HepG2 (cell line): ENCODE data around the gene CYP4A22. TPM values are rescaled to one million over a fixed set of nuclear protein-coding genes. Genes with fewer than 3 reads are reported as not detected.

Source experiments
- ATAC-seq: fragments of 200-7000 bp; cut with Tn5 transposase; 3 replicates; pipeline ENCODE4 v1.9.1; 2020; ENCODE audit warnings: mild to moderate bottlenecking, moderate library complexity
- BruUV-seq: library from RNA; stranded (reverse); fragments of 400-500 nt; replicated peaks from 2 replicates; lab custom pipeline; 2021; lab: Mats Ljungman, UMichigan
- CTCF ChIA-PET: fragments of 300-600 bp; formaldehyde crosslinking; extraction: SDS; loops from one replicate; lab custom pipeline; 2021; ENCODE audit warnings: low total read pairs, inconsistent platforms, low intra/inter-chr PET ratio; lab: Yijun Ruan, JAX
- POLR2A ChIA-PET: fragments of 350-600 bp; sonication (Branson Sonifier 250); formaldehyde crosslinking; loops from one replicate; lab custom pipeline; 2020; ENCODE audit warnings: antibody characterized with exemption, inconsistent platforms; lab: Yijun Ruan, JAX
- DNase-seq: peaks from one replicate; pipeline ENCODE4 v3.0.0-alpha.2; 2015; ENCODE audit warnings: low spot score
- FAIRE-seq: peaks from 3 replicates; lab custom pipeline; 2011; peaks lifted over from hg19 to GRCh38; lab: Jason Lieb, UNC
- H2AFZ ChIP-seq: one replicate; pipeline ENCODE4 v1.6.1; 2011; ENCODE audit warnings: low read length, inconsistent platforms
- H3K27ac ChIP-seq: fragments of 300-600 bp; 3 replicates; pipeline ENCODE4 v1.8.0; 2011; ENCODE audit warnings: mixed run types, mild to moderate bottlenecking, mixed read lengths, low read length, inconsistent platforms; ENCODE audit not compliant: insufficient read depth; ENCODE audit errors: extremely low read length
- H3K27me3 ChIP-seq, 2 experiments: fragments of 200-600 bp in 1 of 2; 2 replicates in 1 of 2; 3 replicates in 1 of 2; pipeline versions ENCODE4 v1.6.0 to v1.8.0; 2011; ENCODE audit warnings: low read length in 2 of 2, mild to moderate bottlenecking in 2 of 2, moderate library complexity in 2 of 2, inconsistent platforms in 1 of 2; ENCODE audit not compliant: insufficient read depth in 2 of 2, control insufficient read depth in 1 of 2
- H3K36me3 ChIP-seq, 2 experiments: fragments of 200-600 bp in 1 of 2; replicated peaks in 1 of 2; 2 replicates in 1 of 2; 3 replicates in 1 of 2; pipeline versions ENCODE4 v1.5.1 to v1.8.0; 2011; ENCODE audit warnings: low read length in 2 of 2, inconsistent platforms in 1 of 2; ENCODE audit not compliant: insufficient read depth in 2 of 2, control insufficient read depth in 1 of 2
- H3K4me1 ChIP-seq: 2 replicates; pipeline ENCODE4 v1.5.1; 2012; ENCODE audit warnings: low read length, inconsistent platforms; ENCODE audit not compliant: insufficient read depth
- H3K4me2 ChIP-seq: 2 replicates; pipeline ENCODE4 v1.6.0; 2011; ENCODE audit warnings: low read depth, low read length, inconsistent platforms
- H3K4me3 ChIP-seq, 3 experiments: fragments of 200-600 bp in 1 of 3; sonication (generic), shearing (Covaris generic) in 1 of 3; replicated peaks in 1 of 3; 2 replicates each; pipeline ENCODE4 v1.5.1; 2011 to 2016; ENCODE audit warnings: low read length in 3 of 3, inconsistent platforms in 2 of 3, low read depth in 2 of 3, mild to moderate bottlenecking in 2 of 3, control low read depth in 1 of 3, mixed read lengths in 1 of 3; ENCODE audit not compliant: insufficient read depth in 1 of 3
- H3K79me2 ChIP-seq: one replicate; pipeline ENCODE4 v1.6.1; 2011; ENCODE audit warnings: low read length, inconsistent platforms; ENCODE audit not compliant: insufficient read depth
- H3K9ac ChIP-seq: 2 replicates; pipeline ENCODE4 v1.6.0; 2011; ENCODE audit warnings: mild to moderate bottlenecking, low read depth, low read length, inconsistent platforms; ENCODE audit not compliant: insufficient read depth
- H3K9me3 ChIP-seq: 2 replicates; pipeline ENCODE4 v1.5.1; 2012; ENCODE audit warnings: mild to moderate bottlenecking, low read length
- H4K20me1 ChIP-seq: 2 replicates; pipeline ENCODE4 v1.6.0; 2011; ENCODE audit warnings: inconsistent platforms, mild to moderate bottlenecking, low read length, moderate library complexity; ENCODE audit not compliant: insufficient read depth
- ARID5B ChIP-seq: IDR thresholded peaks from 2 replicates; pipeline ENCODE4 v1.4.0; 2020; ENCODE audit warnings: mild to moderate bottlenecking, missing genetic modification reagents
- DZIP1 ChIP-seq: sonication (generic); formaldehyde crosslinking; IDR thresholded peaks from 2 replicates; pipeline ENCODE4 v1.5.0; 2020; ENCODE audit warnings: mild to moderate bottlenecking, missing genetic modification reagents
- ETV5 ChIP-seq: IDR thresholded peaks from 2 replicates; pipeline ENCODE4 v1.6.1; 2018; ENCODE audit warnings: missing biosample characterization, missing genetic modification reagents, inconsistent platforms, borderline replicate concordance
- FOSL2 ChIP-seq: sonication (generic); formaldehyde crosslinking; IDR thresholded peaks from 2 replicates; pipeline ENCODE4 v1.4.0; 2020; ENCODE audit warnings: missing genetic modification reagents
- HNF4G ChIP-seq, 2 experiments: sonication (generic) in 1 of 2; formaldehyde crosslinking in 1 of 2; IDR thresholded peaks; 2 replicates each; pipeline versions ENCODE4 v1.4.0 to v1.6.1; 2011 to 2020; ENCODE audit warnings: borderline replicate concordance in 2 of 2, low read depth in 2 of 2, mild to moderate bottlenecking in 2 of 2, low read length in 1 of 2, missing genetic modification reagents in 1 of 2, moderate library complexity in 1 of 2
- MXI1 ChIP-seq: IDR thresholded peaks from 3 replicates; pipeline ENCODE4 v1.6.1; 2012; ENCODE audit warnings: low read depth, low read length, inconsistent platforms, borderline replicate concordance
- NKX3-1 ChIP-seq: sonication (generic); formaldehyde crosslinking; IDR thresholded peaks from 2 replicates; pipeline ENCODE4 v1.5.0; 2020; ENCODE audit warnings: missing genetic modification reagents
- SIN3B ChIP-seq: fragments of 150-350 bp; IDR thresholded peaks from 2 replicates; pipeline ENCODE4 v1.6.1; 2014; ENCODE audit warnings: low read length
- ZBTB10 ChIP-seq: sonication (generic); formaldehyde crosslinking; IDR thresholded peaks from 2 replicates; pipeline ENCODE4 v1.4.0; 2020; ENCODE audit warnings: missing genetic modification reagents, borderline replicate concordance
- ZNF224 ChIP-seq: sonication (generic); formaldehyde crosslinking; IDR thresholded peaks from 2 replicates; pipeline ENCODE4 v1.5.0; 2020; ENCODE audit warnings: mild to moderate bottlenecking, missing genetic modification reagents
- ZNF674 ChIP-seq: sonication (generic); formaldehyde crosslinking; IDR thresholded peaks from 2 replicates; pipeline ENCODE4 v1.5.0; 2020; ENCODE audit warnings: low read depth, mild to moderate bottlenecking, missing genetic modification reagents
- ZNF816 ChIP-seq: sonication (generic); formaldehyde crosslinking; IDR thresholded peaks from 2 replicates; pipeline ENCODE4 v1.8.0; 2022; ENCODE audit warnings: missing genetic modification reagents, mild to moderate bottlenecking, borderline replicate concordance
- ZNF891 ChIP-seq: sonication (generic); formaldehyde crosslinking; IDR thresholded peaks from 2 replicates; pipeline ENCODE4 v1.5.0; 2020; ENCODE audit warnings: mild to moderate bottlenecking, missing genetic modification reagents
- WGBS: methylation state at CpG from one replicate; pipeline ENCODE4 v1.1.6; 2017; ENCODE audit warnings: low lambda C conversion rate; 5-methylcytosine and 5-hydroxymethylcytosine counted together
- in situ Hi-C: cut with HindIII; loops from 2 replicates; pipeline ENCODE4 v1.10.0; 2017; ENCODE audit warnings: low pct_unique_long_range_greater_than_20kb; ENCODE audit not compliant: extremely low pct_ligation_motif_present
- intact Hi-C: fragments of 100-400 bp; cut with micrococcal nuclease; formaldehyde crosslinking; loops from one replicate; pipeline ENCODE4 v1.10.0; 2022; ENCODE audit not compliant: unreplicated experiment
- polyA plus RNA-seq, 8 experiments: library from polyadenylated mRNA; depleted of rRNA in 3 of 8; stranded (reverse) in 7 of 8; unstranded in 1 of 8; fragments of >200 nt; fragmentation: Illumina TruSeq in 4 of 8; extraction: Trizol in 4 of 8; gene quantifications; 2 replicates each; pipeline versions ENCODE4 v1.2.1 to v1.2.3, GENCODE V29; 2011 to 2016; ENCODE audit warnings: low read depth in 4 of 8, missing spikeins in 1 of 8, mixed read lengths in 1 of 8; ENCODE audit not compliant: insufficient read depth in 1 of 8
- total RNA-seq, 5 experiments: library from RNA; depleted of rRNA; stranded (reverse); fragments of >200 nt; fragmentation: Illumina TruSeq; extraction: Trizol; gene quantifications; 2 replicates each; pipeline ENCODE4 v1.2.3, GENCODE V29; 2016; ENCODE audit warnings: low read depth in 1 of 5

CYP4A22 gene
- total and polyA plus RNA-seq, 2 of the 13 experiments (the other 11 are each of a cell fraction or from before 2014, with no cell fraction given): not detected

GRCh38 chr1:47187926-47188250, 50.6 kb downstream of the CYP4A22 start:
- H4K20me1 ChIP-seq: no peaks in the 10 kb centered on the region
- ChIA-PET CTCF (no interaction called here), POLR2A (interaction anchor here (8.3 kb wide), 1 partner anchor 7 kb away, joined by 168 read pairs; no protein-coding TSS in a partner anchor)
- TF ChIP-seq ZNF816 (CRISPR knock-in tag): no peak
- no peak for TF ChIP-seq FOSL2 (CRISPR knock-in tag)
- peak; percentile 24; the same call in 1 of the 2 replicates for TF ChIP-seq DZIP1 (CRISPR knock-in tag)
- 0 out of 2 replicates have a peak, but pooled peaks have one; percentile 36 for TF ChIP-seq ZNF224 (CRISPR knock-in tag)
- TF ChIP-seq ZNF674 (CRISPR knock-in tag): no peak
- no peak for TF ChIP-seq HNF4G (IDR thresholded peaks at IDR 0.05; ENCODE audit: borderline replicate concordance, low read depth, low read length)
- 0 out of 2 replicates have a peak, but pooled peaks have one; percentile 1 for TF ChIP-seq HNF4G (CRISPR knock-in tag; IDR thresholded peaks at IDR 0.05; ENCODE audit: borderline replicate concordance, low read depth)
- no peak for TF ChIP-seq NKX3-1 (CRISPR knock-in tag)
- no peak for TF ChIP-seq ARID5B (CRISPR knock-in tag)
- 0 out of 2 replicates have a peak, but pooled peaks have one; percentile 52 for TF ChIP-seq ZBTB10
- TF ChIP-seq ZNF891 (CRISPR knock-in tag): 0 out of 2 replicates have a peak, but pooled peaks have one; percentile 30
- TF ChIP-seq ETV5 (CRISPR knock-in tag): no peak
- no peak for TF ChIP-seq MXI1
- TF ChIP-seq SIN3B: no peak
- no peaks in the 10 kb centered on the region for H3K79me2 ChIP-seq
- ATAC-seq: no peak
- no peak for FAIRE-seq
- no peaks in the 10 kb centered on the region for H3K9me3 ChIP-seq
- no TSS peak for BruUV-seq
- no peak for DNase-seq
- in situ Hi-C loops: loop anchor here (25.0 kb wide), 1 partner anchor 524 kb away; no protein-coding TSS in a partner anchor
- H2AFZ ChIP-seq: no peak overlapping the region
- intact Hi-C loops: no loop called here
- peaks cover 87% of the 10 kb centered on the region for H3K4me1 ChIP-seq
- no peak overlapping the region for H3K27ac ChIP-seq
- peak overlapping the region in 1 of 3 experiments; percentile 31; a peak in 1 of 6 replicates for H3K4me3 ChIP-seq
- no peaks in the 10 kb centered on the region for H3K27me3 ChIP-seq
- H3K36me3 ChIP-seq: no peaks in the 10 kb centered on the region
- WGBS: 83% methylated on average over 2 of the region's 2 CpGs
- H3K9ac ChIP-seq: peak overlapping the region; percentile 39; the same call in 1 of the 2 replicates
- H3K4me2 ChIP-seq: peak overlapping the region; percentile 47
